Subcutaneous adipose tissue (tissue), 4 donors: ENCODE measurements around the gene TNNC2. TPM values are rescaled to one million over a fixed set of nuclear protein-coding genes. Genes with fewer than 3 reads are reported as not detected.

ENCODE experiments used
- CTCF ChIP-seq: fragments of 450-650 bp; IDR thresholded peaks from one replicate; pipeline ENCODE4 v1.5.1; 2016; ENCODE audit warnings: low read depth, mild to moderate bottlenecking, control low read depth, antibody characterized with exemption, moderate library complexity
- total RNA-seq, 4 donors: library from RNA; depleted of rRNA; stranded (reverse); fragments of >200 nt; gene quantifications; one replicate each; pipeline ENCODE4 v1.1.0, GENCODE V29; 2016

TNNC2 gene
- total RNA-seq, 4 donors from 2014 or later, result 2.3 to 3.1 (median 2.4) TPM; not detected in 1

- TF ChIP-seq CTCF, result no peak
These were observed 36.7 kb upstream of the TNNC2 start for GRCh38 chr20:45863543-45864470.

GRCh38 chr20:45861221-45862075 lies 34.3 kb upstream of the TNNC2 start:
- TF ChIP-seq CTCF, result no peak

- TF ChIP-seq CTCF, result no peak
These were observed 33.6 kb upstream of the TNNC2 start for GRCh38 chr20:45860560-45861220.

GRCh38 chr20:45859916-45860315 lies 32.8 kb upstream of the TNNC2 start:
- TF ChIP-seq CTCF, result no peak

GRCh38 chr20:45857882-45858216 lies 30.7 kb upstream of the TNNC2 start:
- no peak for TF ChIP-seq CTCF

- TF ChIP-seq CTCF, result no peak
These were observed 30.2 kb upstream of the TNNC2 start, which contains the start of the genes ACOT8 and ZSWIM3 for GRCh38 chr20:45857114-45857881. Gene ACOT8 (minus strand): TSS chr20:45857392. CDS start chr20:45857315, 77 bp downstream. Gene ZSWIM3 (plus strand): TSS chr20:45857614. CDS start chr20:45857826, 212 bp downstream.
